HepG2 (cell line): Measurements from ENCODE around the gene LYPLA2. TPM values are rescaled to one million over a fixed set of nuclear protein-coding genes. Genes with fewer than 3 reads are reported as not detected.
A peak's percentile ranks its signal among the peaks of the same experiment; 100 is the strongest.

Experiments used
- ELF4 ChIP-seq: sonication (generic); formaldehyde crosslinking; IDR thresholded peaks from 2 replicates; pipeline ENCODE4 v1.5.0; 2020; ENCODE audit warnings: missing genetic modification reagents, mild to moderate bottlenecking, moderate library complexity, borderline replicate concordance
- HDAC6 ChIP-seq: fragments of 200-600 bp; sonication (generic); IDR thresholded peaks from 2 replicates; pipeline ENCODE4 v1.7.0; 2017; ENCODE audit warnings: mild to moderate bottlenecking, antibody characterized with exemption, low read length, low read depth
- HOXA5 ChIP-seq: sonication (generic); formaldehyde crosslinking; IDR thresholded peaks from 2 replicates; pipeline ENCODE4 v1.4.0; 2020; ENCODE audit warnings: missing genetic modification reagents
- MTA1 ChIP-seq: sonication (generic); formaldehyde crosslinking; IDR thresholded peaks from 2 replicates; pipeline ENCODE4 v1.4.0; 2020; ENCODE audit warnings: missing genetic modification reagents, mild to moderate bottlenecking, borderline replicate concordance
- PHF5A ChIP-seq: IDR thresholded peaks from one replicate; pipeline ENCODE4 v1.6.1; 2018; ENCODE audit warnings: low read depth, missing genetic modification reagents; ENCODE audit not compliant: unreplicated experiment
- POLR2G ChIP-seq: fragments of 200-400 bp; formaldehyde crosslinking; IDR thresholded peaks from 2 replicates; pipeline ENCODE4 v1.6.1; 2018; ENCODE audit warnings: mild to moderate bottlenecking, low read depth, low read length, moderate library complexity
- SALL1 ChIP-seq: sonication (generic); formaldehyde crosslinking; IDR thresholded peaks from 2 replicates; pipeline ENCODE4 v1.8.0; 2022; ENCODE audit warnings: mild to moderate bottlenecking, missing genetic modification reagents
- ZEB1 ChIP-seq: IDR thresholded peaks from 2 replicates; pipeline ENCODE4 v1.6.1; 2012; ENCODE audit warnings: mild to moderate bottlenecking, low read depth, inconsistent platforms; ENCODE audit not compliant: insufficient replicate concordance
- ZFP36L2 ChIP-seq: sonication (generic); formaldehyde crosslinking; IDR thresholded peaks from 2 replicates; pipeline ENCODE4 v1.4.0; 2020; ENCODE audit warnings: missing genetic modification reagents
- ZMYM2 ChIP-seq: sonication (generic); formaldehyde crosslinking; IDR thresholded peaks from 2 replicates; pipeline ENCODE4 v1.8.0; 2022; ENCODE audit warnings: mild to moderate bottlenecking, missing genetic modification reagents
- ZNF275 ChIP-seq: sonication (generic); formaldehyde crosslinking; IDR thresholded peaks from 2 replicates; pipeline ENCODE4 v1.8.0; 2022; ENCODE audit warnings: missing genetic modification reagents, mild to moderate bottlenecking, inconsistent platforms, borderline replicate concordance
- ZNF280B ChIP-seq: sonication (generic); formaldehyde crosslinking; IDR thresholded peaks from 2 replicates; pipeline ENCODE4 v1.5.0; 2020; ENCODE audit warnings: missing genetic modification reagents, mild to moderate bottlenecking, borderline replicate concordance
- ZNF331 ChIP-seq: sonication (generic); formaldehyde crosslinking; IDR thresholded peaks from 2 replicates; pipeline ENCODE4 v1.4.0; 2020; ENCODE audit warnings: missing genetic modification reagents
- ZNF343 ChIP-seq: sonication (generic); formaldehyde crosslinking; IDR thresholded peaks from 2 replicates; pipeline ENCODE4 v1.4.0; 2020; ENCODE audit warnings: mild to moderate bottlenecking, missing genetic modification reagents
- ZNF451 ChIP-seq: sonication (generic); formaldehyde crosslinking; IDR thresholded peaks from 2 replicates; pipeline ENCODE4 v1.5.0; 2020; ENCODE audit warnings: mild to moderate bottlenecking, missing genetic modification reagents
- ZNF556 ChIP-seq: sonication (generic); formaldehyde crosslinking; IDR thresholded peaks from 2 replicates; pipeline ENCODE4 v1.4.0; 2020; ENCODE audit warnings: mild to moderate bottlenecking, missing genetic modification reagents, borderline replicate concordance
- ZNF558 ChIP-seq: sonication (generic); formaldehyde crosslinking; IDR thresholded peaks from 2 replicates; pipeline ENCODE4 v1.9.0; 2022; ENCODE audit warnings: mild to moderate bottlenecking, missing genetic modification reagents, borderline replicate concordance
- ZNF564 ChIP-seq: sonication (generic); formaldehyde crosslinking; IDR thresholded peaks from 2 replicates; pipeline ENCODE4 v1.8.1; 2023; ENCODE audit warnings: mild to moderate bottlenecking, missing genetic modification reagents
- ZNF770 ChIP-seq: sonication (generic); formaldehyde crosslinking; IDR thresholded peaks from 2 replicates; pipeline ENCODE4 v1.5.0; 2020; ENCODE audit warnings: mild to moderate bottlenecking, missing genetic modification reagents
- polyA plus RNA-seq, 8 experiments: library from polyadenylated mRNA; depleted of rRNA in 3 of 8; stranded (reverse) in 7 of 8; unstranded in 1 of 8; fragments of >200 nt; fragmentation: Illumina TruSeq in 4 of 8; extraction: Trizol in 4 of 8; gene quantifications; 2 replicates each; pipeline versions ENCODE4 v1.2.1 to v1.2.3, GENCODE V29; 2011 to 2016; ENCODE audit warnings: low read depth in 4 of 8, missing spikeins in 1 of 8, mixed read lengths in 1 of 8; ENCODE audit not compliant: insufficient read depth in 1 of 8
- total RNA-seq, 5 experiments: library from RNA; depleted of rRNA; stranded (reverse); fragments of >200 nt; fragmentation: Illumina TruSeq; extraction: Trizol; gene quantifications; 2 replicates each; pipeline ENCODE4 v1.2.3, GENCODE V29; 2016; ENCODE audit warnings: low read depth in 1 of 5
- TF ChIP-seq, protein P1 (sequence below): IDR thresholded peaks from 2 replicates; pipeline ENCODE4 v1.6.1; 2016; ENCODE audit warnings: low read depth

The LYPLA2 gene
- total and polyA plus RNA-seq, 2 of the 13 experiments (the other 11 are each of a cell fraction or from before 2014, with no cell fraction given), result 72.1 to 73.2 TPM

GRCh38 chr1:23799570-23800399, 8.8 kb downstream of the LYPLA2 start (continued):
- no peak for TF ChIP-seq PHF5A (CRISPR knock-in tag)
- no peak for TF ChIP-seq HDAC6
- TF ChIP-seq ZEB1, result no peak
- TF ChIP-seq SALL1 (CRISPR knock-in tag), result peak; percentile 50
- TF ChIP-seq MTA1 (CRISPR knock-in tag), result no peak; the same call in 1 of the 2 replicates
- no peak for TF ChIP-seq ZNF343 (CRISPR knock-in tag)
- no peak for TF ChIP-seq ELF4 (CRISPR knock-in tag)
- no peak for TF ChIP-seq ZMYM2 (CRISPR knock-in tag)
- TF ChIP-seq ZNF275, result no peak
- no peak for TF ChIP-seq ZNF280B
- no peak; the same call in 1 of the 2 replicates for TF ChIP-seq ZNF556 (CRISPR knock-in tag)
- no peak for TF ChIP-seq HOXA5
- no peak for TF ChIP-seq ZFP36L2 (CRISPR knock-in tag)
- peak; percentile 81 for TF ChIP-seq POLR2G
- no peak for TF ChIP-seq ZNF558
- TF ChIP-seq ZNF564 (CRISPR knock-in tag), result no peak
- no peak for TF ChIP-seq ZNF331
- TF ChIP-seq ZNF770, result no peak
- TF ChIP-seq, protein P1, sequence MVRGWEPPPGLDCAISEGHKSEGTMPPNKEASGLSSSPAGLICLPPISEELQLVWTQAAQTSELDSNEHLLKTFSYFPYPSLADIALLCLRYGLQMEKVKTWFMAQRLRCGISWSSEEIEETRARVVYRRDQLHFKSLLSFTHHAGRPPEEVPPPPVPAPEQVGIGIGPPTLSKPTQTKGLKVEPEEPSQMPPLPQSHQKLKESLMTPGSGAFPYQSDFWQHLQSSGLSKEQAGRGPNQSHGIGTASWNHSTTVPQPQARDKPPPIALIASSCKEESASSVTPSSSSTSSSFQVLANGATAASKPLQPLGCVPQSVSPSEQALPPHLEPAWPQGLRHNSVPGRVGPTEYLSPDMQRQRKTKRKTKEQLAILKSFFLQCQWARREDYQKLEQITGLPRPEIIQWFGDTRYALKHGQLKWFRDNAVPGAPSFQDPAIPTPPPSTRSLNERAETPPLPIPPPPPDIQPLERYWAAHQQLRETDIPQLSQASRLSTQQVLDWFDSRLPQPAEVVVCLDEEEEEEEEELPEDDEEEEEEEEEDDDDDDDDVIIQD (CRISPR knock-in tag), result no peak
- TF ChIP-seq ZNF451 (CRISPR knock-in tag), result no peak; the same call in none of the 2 replicates
